ENCODE data around the gene LGALS7.
A peak's percentile ranks its signal among the peaks of the same experiment; 100 is the strongest.
"Not testable (repeated sequence)": the region's sequence is repeated elsewhere in the genome, so short reads cannot be mapped to it uniquely, and the experiment has no call there.

The LGALS7 gene

DNA sequence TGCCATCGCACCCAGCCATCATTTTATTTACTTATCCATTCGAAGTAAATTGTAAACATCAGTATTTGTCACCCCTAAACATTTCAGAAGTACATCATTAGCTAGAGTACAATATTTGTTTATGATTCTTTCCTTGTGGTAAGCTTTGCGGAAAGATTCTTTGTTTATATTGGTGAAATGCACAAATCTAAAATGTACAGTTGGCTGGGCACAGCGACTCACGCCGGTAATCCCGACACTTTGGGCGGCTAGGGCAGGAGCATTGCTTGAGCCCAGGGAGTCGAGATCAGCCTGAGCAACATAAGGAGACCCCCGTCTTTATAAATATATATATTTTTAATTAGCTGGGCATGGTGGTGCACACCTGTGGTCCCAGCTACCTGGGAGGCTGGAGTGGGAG is 25.8 kb upstream of the LGALS7 start:
- DNase-seq: no peak

- not testable (repeated sequence) for DNase-seq
These were observed 24.5 kb upstream of the LGALS7 start for GRCh38 chr19:38797781-38798180.

DNA sequence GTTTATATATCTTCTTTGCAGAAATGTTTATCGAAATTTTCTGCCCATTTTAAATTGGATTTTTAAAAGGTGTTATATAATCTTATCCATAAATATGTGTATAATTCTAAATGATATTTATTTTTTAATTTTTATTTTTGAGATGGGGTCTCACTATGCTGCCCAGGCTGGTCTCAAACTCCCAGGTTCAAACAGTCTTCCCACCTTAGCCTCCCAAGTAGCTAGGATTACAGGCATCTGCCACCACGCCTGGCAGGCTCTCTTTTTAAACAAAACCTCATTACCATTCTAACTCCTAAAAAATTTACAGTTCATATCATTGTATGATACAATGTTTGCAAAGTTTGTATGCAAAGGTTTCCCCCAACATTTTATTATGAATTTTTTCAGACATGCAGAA is 22.8 kb upstream of the LGALS7 start:
- no peak for DNase-seq

DNA sequence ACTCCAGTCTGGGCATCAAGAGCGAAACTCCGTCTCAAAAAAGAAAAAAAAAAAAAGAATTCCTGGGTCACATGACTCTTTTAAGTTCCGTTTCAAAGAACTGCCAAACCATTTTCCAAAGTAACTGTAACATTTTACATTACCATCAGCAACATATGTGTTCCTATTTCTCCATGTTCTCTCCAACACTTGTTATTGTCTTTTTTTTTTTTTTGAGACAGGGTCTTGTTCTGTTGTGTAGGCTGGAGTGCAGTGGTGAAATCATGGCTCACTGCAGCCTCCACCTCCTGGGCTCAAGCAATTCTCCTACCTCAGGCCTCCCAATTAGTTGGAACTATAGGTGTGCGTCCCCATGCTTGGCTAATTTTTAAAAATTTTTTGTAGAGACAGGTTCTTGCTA is 22.2 kb upstream of the LGALS7 start:
- no peak for DNase-seq

- DNase-seq: no peak
These were observed 20.4 kb upstream of the LGALS7 start for GRCh38 chr19:38793671-38794070.

- no peak for DNase-seq
These were observed 19.9 kb upstream of the LGALS7 start for GRCh38 chr19:38793177-38793576.

- peak; percentile 42 to 55 for DNase-seq
These were observed 19.2 kb upstream of the LGALS7 start for GRCh38 chr19:38792250-38793111.

- not testable (repeated sequence) for DNase-seq
These were observed 18.2 kb upstream of the LGALS7 start for GRCh38 chr19:38791451-38792064.

GRCh38 chr19:38790507-38791403 is 17.4 kb upstream of the LGALS7 start:
- not testable (repeated sequence) for DNase-seq

GRCh38 chr19:38788478-38789243 is 15.3 kb upstream of the LGALS7 start, which contains the start of gene LGALS7B:
TSS of gene LGALS7B (plus strand) at chr19:38789200. CDS start at chr19:38789227, 27 bp downstream.
- no peak for DNase-seq

DNA sequence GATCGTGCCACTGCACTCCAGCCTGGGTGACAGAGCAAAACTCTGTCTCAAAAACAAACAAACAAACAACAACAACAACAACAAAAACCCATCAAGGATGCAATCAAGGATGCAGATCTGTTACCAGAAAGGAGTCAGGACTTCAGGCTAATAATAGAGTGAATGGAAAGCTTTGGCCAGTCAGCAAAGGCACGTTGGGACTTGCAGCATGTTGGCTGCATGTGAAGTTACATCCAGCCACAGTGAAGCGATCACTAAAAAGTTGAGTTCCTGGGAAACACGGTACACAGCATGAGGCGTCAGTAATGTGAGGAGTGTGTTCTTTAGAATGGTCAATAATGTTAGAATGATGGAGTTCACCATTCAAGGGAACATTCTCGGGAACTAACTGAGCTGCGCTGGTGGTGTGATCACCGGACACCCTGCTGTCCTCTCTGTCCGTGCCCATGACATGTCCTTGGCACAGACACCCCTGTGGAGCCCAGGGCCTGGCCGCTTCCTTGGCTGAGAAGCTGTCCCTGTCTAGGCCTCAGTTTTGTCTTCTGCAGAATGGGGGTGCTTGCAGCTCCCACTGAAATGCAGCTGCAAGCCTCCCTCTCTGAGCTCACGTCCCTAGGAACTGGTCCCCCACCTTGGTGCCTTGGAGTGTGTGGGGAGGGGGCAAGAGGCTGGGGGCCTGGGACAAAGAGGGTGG is 13.4 kb upstream of the LGALS7 start:
- no peak for DNase-seq

- DNase-seq: not testable (repeated sequence)
These were observed 12.7 kb upstream of the LGALS7 start for GRCh38 chr19:38786061-38786460.

DNA sequence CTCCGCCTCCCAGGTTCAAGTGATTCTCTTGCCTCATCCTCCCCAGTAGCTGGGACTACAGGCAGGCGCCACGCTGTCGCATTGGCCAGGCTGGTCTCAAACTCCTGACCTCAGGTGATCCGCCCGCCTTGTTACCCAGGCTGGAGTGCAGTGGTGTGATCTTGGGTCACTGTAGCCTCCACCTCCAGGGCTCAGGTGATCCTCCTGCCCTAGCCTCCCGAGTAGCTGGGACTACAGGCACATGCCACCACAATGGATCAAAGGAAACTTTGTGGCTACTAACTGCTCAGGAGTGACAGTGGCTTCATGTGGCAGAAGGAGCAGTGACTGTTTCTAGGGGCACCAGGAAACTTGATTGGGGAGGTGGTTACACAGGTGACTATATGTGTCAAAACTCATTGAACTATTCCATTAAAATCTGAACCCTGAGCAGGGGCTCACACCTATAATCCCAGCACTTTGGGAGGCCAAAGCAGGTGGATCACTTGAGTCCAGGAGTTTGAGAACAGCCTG is 11.9 kb upstream of the LGALS7 start:
- no peak for DNase-seq

GRCh38 chr19:38784224-38784623 is 10.9 kb upstream of the LGALS7 start:
- no peak for DNase-seq

DNA sequence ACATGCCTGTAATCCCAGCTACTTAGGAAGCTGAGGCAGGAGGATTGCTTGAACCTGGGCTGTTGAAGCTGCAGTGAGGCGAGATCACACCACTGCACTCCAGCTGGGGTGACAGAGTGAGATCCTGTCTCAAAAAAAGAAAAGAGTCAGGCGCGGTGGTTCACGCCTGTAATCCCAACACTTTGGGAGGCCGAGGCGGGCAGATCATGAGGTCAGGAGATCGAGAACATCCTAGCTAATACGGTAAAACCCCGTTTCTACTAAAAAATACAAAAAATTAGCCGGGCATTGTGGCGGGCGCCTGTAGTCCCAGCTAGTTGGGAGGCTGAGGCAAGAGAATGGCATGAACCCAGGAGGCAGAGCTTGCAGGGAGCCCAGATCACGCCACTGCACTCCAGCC is 8.9 kb upstream of the LGALS7 start:
- DNase-seq: not testable (repeated sequence)

DNA sequence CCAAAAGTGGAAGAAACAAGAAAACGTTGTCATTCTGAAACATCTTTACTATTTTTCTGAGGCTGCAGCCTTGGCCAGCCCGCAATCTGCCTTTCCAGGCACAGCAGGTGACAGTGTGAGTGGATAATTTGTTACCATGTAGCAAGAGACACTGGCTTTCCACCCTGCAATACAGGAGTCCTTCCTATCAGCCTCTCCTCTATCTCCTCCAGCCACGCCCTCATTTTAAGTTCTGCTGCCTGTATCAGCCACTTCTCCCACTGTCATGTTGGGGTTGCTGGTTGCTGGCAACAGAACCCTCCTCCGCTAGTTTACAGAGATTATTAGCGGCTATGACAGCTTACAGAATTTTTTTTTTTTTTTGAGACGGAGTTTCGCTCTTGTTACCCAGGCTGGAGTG is 7.7 kb upstream of the LGALS7 start:
- no peak for DNase-seq

- DNase-seq: no peak
These were observed 7.1 kb upstream of the LGALS7 start for GRCh38 chr19:38780443-38780842.

DNA sequence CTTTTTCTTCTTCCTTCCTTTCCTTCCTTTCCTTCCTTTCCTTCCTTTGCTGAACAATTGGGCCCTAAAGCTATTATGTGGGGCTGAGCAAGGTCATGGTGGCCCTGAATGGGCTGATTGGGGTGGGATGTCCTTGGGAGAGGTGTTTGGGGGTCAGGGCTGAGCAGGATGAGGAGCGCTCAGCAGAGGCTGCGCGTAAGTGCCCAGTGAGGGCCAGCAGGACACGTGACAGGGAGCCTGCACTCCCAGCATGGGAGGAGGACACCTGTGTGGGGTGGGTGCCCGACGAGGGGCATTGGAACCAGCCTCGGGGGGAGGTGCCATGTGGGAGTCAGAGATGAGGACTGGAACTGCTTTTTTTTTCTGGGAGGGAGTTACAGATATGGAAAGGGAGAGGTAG is 5.4 kb upstream of the LGALS7 start:
- DNase-seq: no peak

DNA sequence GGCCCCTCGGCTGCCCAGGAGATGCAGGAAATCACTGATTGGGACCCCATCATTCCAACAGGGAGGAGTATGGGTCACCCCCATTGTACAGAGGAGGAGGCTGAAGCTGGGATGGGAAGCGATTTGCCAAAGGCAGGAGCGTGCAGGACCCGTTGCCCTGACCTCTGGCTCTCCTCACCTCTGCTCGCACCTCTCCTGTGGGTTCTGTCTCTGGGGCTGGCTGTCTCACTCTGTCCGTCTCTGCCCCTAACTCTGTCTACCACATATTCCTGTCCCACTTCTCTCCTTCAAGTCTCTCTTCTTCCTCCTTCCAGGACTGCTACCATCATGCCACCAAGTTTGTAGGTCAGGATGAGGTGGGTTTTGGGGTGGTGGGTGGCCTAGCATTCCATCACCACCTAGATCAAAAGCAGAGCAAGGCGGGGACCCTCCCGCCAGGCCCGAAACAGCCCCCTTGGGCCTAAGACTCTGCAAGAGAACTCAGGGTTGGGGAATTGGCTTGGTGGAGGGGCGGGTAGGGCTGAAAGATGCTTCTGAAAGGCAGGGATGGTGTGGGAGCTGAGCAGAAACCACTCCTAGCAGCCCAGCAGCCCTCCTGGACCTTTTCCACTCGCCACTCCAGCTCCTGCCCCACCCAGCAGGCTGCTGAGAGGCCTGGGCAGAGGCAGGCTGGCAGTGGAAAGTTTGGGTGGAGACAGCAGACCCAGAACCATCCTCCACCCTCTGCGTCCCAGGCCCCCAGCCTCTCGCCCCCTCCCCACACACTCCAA is 1.0 kb upstream of the LGALS7 start:
- no peak for DNase-seq

- not testable (repeated sequence) for DNase-seq
These were observed 1.7 kb downstream of the LGALS7 start for GRCh38 chr19:38771569-38771968.

- not testable (repeated sequence) for DNase-seq
These were observed 2.4 kb downstream of the LGALS7 start for GRCh38 chr19:38770949-38771275.
